GM19043 (cell line): Measurements from ENCODE around the gene NRXN3.

Experiments used
- ATAC-seq: cut with Tn5 transposase; IDR thresholded peaks from one replicate; pipeline ENCODE4 v1.9.1; 2021; ENCODE audit warnings: low read depth; ENCODE audit not compliant: unreplicated experiment

NRXN3 gene

DNA sequence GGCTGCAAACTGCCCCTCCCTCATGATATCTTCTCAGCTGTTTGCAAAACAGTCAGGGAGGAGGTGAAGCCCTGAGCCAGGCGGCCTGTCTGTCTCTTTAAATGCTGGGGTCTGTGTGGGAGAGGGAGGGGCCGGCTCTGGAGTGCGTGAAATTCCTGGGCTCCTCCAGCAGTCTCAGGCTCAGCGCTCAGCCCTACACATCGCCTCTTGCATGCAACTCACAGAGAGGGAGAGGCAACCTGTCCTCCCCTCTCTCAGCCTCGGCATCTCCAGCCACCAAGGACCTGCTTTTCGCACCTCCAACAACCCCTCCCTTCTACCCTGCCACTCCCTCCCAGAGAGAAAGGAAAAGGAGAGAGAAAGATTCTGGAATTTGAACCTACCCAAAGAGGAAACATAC is at the start of gene NRXN3:
NRXN3 (plus strand) TSS at position 171 of the 400 bp plus-strand sequence. CDS start 72,721 bp downstream, outside the sequence.
- ATAC-seq, result no peak

DNA sequence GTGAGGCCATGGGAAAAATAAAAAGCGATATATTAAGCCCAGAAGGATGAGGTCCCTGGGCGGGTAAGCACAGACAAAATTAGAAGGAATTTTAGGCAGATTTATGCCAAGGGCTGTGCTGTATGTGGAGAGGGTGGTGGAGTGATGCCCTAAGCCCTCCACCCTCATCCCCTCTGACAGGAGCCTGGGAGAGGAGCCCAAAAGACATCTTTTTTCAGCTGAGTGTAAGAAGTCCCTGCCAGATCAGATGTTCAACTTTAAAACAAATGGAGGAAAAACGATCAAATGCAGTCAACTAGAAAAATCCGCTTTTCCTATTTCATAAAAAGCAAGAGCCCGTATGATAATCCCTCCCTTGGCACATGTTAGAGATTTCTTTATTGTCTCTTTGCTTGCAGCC is 47.7 kb upstream of the NRXN3 start:
- ATAC-seq, result no peak

DNA sequence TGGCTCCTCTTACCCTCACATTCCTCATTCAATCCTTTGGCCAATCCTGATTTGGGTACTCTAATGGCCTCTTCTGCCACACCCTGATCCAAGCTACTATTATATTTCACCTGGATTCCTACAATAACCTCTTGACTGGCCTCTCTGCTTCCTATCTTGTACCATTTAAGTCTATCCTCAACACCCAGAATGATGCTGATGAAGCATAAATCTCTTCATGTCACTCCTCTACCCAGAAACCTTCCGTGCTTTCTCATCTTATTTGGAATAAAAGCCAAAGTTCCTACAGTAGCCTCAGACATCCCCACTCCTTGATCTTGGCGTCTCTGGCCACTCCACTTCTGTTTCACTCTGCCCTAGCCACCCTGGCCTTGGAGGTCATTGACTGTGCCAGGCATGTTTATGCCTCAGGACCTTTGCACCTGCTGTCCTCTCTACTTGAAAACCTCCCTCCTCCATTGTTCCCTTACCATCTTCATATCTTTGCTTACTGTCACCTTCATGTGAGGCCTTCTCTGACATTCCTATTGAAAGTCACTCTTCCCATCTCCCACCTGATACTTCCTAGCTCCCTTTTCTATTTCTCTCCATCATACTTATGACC is 46.4 kb upstream of the NRXN3 start:
- ATAC-seq, result no peak

DNA sequence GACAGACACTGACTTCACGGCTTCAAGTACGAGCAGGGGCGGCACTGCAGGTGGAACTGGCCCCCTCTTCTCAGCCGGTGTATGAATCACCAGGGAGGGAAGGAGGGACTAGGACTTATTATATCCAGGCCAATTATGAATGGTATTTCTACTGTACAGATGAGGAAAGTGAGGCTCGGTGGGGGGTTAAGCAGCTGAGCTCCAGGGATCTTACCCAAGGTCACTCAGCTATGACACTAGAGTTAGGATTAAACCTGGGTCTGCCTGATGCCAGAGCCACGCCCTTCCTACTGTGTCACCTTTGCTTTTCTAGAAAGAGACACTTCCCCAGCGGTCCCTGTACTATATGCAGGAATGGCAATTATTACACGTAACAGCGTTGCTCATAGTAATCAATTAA is 42.2 kb upstream of the NRXN3 start:
- no peak for ATAC-seq

DNA sequence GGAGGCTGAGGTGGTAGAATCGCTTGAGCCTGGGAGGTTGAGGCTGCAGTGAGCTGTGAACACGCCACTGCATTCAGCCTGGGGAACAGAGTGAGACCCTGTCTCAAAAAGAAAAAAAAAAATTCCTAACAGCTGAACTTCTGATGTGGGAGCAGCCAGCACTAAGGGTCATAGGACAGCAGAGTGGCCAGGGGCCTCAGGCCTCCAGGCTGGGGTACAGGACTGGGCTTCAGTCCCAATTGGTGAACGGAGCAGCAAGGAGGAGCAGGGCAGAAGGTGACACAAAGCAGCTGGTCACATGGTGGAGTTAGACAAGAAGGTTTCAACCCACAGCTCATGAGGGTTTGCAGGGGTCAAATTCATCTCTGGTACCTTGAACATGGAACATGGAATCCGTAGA is 40.8 kb upstream of the NRXN3 start:
- no peak for ATAC-seq

DNA sequence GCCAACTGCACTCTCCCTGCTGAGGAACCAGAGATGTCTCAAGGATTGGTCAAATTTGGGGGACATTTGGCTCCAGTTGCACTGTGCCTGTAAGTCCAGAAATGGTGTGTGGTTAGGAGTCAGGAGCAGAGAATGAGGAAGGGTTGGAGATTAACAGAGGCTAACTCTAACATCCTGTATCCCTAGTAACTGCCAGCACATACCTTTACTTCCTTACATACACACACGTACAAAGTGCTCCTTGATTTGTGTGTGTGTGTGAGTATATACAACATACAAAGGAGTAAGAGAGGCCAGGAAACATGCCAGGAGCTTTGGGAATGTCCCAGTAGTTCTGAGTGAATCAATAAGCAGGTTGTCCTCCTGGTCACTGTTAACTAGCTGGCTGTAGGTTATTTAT is 39.8 kb upstream of the NRXN3 start:
- no peak for ATAC-seq

DNA sequence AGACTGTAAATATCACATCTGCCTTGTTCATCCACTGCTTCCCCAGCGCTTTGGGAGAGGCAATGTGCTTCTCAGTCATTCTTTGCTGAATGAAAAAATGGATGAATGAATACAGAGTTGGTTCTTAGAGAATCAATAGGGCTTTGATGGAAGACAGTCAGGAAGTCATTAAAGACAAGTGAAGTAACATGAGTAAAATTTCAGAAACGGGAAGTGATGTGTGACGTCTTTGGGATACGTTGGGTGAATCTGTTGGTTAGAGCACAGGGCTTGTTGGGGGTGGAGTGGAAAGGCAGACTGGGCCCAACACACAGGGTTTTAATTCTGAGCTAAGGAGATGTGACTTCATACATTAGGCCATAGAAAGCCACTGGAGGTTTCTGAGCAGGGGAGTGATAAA is 39.0 kb upstream of the NRXN3 start:
- no peak for ATAC-seq

DNA sequence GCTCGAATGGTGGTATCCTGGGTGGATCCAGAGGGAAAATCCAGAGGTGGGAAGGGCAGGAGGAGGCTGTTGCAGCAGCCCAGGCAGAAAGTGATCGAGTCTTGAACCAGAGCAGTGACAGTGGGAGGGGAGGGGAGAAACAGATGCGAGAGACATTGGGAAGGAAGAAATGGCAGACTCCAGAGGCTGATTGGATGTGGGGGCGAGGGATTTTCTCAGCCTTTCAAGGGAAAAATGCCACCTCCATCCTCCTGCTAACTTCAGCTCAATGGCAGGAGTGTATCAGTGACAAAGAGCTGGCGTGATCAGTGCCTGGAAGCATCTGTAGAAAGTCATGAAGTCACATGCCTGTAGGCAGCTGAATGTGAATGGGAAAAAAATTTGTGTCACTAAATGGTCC is 38.6 kb upstream of the NRXN3 start:
- ATAC-seq, result no peak

DNA sequence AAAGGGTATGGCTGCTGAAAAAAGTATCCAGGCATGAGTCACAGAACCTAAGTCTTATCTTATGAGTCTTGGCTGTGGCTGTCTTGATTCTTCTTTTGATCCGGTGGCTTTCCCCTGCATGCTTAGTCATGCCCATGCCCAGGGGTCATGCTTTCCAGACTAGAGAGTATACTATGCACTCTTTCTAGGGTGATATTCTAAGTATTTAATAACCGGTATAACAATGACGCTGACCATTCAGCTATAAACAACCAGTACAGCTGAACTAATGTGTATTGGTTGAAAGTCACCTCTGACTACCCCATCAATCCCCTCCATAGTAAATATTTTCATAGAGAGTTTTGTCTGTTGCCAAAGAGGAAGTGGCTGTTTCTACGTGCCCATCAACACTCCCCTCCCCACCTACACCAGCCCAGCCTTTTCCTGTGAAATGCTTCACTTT is 34.7 kb upstream of the NRXN3 start:
- ATAC-seq, result no peak

DNA sequence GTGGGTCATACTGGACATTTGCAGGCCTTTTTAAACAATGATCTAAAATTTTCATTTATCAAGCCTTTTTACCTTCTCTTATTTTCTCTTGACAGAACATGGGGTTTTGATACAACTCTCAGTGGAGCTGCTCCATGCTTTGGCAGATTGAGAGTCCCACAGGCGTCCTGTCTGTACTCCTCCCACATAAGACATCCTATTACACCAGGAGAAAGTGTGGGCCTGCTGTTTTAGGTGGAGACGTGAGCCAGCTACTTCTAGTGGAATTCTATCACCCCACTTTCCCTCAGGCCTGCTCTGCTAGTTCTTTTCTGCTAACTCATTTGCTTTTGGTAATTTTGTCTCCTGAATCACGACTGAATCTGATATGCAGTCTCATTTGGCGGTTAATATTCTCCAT is 33.5 kb upstream of the NRXN3 start:
- ATAC-seq, result no peak

DNA sequence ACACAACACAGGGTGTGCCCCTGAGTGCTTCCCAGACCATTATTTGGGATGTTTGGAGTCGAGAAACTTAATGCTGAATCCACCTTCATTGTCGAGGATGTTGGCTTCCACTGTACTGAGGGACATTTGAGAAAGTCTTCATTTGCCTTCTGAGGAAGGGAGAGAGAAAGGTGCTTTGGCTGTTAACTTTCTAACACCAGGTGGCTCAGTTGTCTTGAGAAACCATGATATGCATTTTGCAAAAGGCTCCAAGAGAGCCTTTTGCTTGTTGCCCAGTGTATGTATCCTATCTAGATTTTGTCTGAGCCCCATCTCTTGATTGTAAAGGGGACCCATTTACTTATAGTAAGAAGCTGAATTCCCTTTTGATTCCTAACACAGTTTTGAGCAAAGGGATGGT is 28.6 kb upstream of the NRXN3 start:
- no peak for ATAC-seq

DNA sequence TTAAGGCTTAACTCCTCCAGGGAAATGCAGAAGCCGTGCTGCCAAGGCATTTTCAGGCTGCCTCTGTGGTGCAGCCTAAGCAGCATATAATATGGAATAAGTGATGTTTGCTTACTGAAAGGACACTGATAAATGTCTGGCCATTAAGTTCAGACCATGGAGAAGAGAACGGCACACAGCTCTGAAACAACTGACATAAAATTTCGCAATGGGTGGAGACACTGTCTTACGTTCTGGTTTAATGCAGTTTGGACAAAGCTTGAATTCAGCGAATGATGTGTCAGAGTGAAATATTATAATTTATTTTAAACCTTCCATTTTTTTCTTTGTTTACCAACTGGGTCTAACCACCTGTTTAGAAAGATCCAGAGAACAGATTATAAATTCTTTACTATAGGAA is 27.2 kb upstream of the NRXN3 start:
- ATAC-seq, result no peak

DNA sequence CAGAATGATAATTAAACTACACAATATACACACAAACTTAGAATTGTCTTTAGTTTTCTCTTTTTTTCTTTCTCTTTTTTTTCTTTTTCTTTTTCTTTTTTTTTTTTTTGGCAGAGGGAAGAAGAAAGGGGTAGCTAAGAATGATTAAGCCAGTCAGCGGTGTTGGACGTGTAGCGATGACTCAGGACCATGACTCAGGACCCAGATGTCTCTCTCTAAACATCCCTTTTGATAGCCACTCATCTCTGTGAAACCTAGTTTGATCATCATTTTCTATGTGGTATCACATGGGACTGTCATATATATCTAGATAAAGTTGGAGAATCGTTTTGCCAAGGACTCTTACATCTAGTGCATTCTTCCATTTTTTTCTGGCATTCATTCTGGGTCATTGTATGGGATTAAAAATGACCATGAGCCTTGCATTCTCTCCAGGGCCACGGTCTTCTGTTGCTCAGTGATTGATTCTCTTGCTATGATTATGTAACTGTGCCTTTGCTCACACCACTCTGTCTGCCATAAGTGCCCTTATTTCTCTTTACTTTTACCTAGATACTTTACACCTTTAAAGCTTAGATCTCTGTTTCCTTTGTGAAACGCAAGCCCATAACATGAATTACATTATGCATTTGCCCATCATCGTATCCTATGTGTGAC is 26.6 kb upstream of the NRXN3 start:
- ATAC-seq, result no peak

DNA sequence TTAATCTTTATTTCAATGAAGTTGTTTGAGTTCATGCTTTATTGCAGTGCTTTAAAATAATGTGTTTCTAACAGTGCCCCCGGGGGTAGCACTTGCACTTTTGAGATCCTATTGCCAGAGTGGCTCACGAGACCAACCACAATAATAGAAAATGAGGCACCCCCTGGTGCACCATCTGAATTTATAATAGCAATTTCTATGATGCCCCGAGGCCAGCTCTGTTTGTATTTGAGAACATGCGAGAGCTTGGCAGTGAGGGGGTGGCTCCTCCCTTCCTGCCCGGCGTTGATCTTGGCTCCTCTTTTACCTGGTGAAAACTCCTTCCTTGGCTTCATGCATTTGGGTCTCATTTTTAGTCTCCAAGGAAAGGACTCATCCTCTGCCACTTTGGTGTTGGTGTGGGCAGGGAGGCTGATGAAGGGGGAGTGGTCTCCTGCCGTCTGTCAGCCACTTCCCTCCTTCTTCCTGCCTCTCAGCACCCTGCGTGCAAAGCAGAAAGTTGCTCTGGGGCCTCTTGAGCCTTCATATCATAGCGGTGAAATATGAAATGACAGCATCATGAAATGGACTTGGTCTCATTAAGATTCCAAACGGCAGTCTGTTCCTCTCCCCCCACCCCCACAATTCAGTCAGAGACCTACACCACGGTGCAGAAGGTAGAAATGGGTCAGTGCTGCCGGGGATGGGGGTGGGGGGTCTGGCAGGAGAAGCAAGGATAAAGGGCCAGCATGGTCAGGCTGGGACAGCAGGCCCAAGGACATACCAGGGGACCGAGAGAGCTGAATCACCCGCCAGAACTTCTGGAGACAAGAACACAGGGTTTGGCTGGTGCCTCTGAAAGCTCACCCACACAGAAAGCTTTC is 17.7 kb upstream of the NRXN3 start:
- ATAC-seq, result no peak

DNA sequence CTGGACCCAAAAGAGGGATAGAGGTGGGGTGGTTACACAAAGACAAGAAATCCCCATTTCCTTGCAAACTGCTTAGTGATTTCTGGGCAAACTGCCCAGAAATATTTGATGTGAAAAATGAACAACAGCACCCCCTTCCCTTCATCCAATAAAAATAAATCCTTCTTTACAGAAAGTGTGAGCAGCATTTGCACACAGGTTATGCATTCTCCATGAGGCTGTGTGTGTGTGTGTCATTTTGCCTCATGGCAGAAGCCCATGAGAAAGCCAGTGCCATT is 17.2 kb upstream of the NRXN3 start:
- no peak for ATAC-seq

DNA sequence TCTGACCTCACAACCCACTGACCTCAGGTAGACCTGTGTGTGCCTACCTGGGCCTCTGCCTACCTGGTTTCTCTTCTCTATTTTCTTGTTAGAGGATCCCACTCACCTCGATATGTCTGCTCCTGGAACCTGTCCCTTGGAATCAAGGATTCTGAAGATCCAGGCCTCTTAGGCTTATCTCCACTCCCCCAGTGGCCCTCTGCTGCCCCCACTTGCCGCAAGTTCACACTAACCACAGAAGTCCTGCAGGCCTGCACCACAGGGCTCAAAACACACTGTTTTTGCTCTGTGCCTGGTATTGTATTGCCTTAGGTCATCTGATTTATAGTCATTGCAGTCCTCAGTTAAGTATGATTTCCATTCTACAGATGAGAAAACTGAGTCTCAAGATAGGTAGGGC is 15.3 kb upstream of the NRXN3 start:
- no peak for ATAC-seq

DNA sequence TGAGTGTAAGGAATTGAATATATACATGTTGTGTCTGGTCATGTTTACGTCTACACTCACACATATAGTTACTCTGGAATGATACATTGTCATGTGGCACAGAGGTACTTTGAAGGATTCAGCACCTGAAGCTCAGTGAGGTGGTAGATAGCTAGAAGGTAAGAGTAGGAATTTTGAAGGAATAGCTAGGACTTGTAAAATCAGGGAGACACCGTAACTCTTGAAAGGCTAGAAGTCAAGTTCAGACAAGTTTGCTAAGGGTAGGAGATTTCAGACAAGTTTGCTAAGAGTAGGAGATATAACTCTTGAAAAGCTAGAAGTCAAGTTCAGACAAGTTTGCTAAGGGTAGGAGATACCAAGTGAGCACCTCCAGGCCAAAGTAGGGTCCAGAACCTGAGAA is 14.0 kb upstream of the NRXN3 start:
- ATAC-seq, result no peak

DNA sequence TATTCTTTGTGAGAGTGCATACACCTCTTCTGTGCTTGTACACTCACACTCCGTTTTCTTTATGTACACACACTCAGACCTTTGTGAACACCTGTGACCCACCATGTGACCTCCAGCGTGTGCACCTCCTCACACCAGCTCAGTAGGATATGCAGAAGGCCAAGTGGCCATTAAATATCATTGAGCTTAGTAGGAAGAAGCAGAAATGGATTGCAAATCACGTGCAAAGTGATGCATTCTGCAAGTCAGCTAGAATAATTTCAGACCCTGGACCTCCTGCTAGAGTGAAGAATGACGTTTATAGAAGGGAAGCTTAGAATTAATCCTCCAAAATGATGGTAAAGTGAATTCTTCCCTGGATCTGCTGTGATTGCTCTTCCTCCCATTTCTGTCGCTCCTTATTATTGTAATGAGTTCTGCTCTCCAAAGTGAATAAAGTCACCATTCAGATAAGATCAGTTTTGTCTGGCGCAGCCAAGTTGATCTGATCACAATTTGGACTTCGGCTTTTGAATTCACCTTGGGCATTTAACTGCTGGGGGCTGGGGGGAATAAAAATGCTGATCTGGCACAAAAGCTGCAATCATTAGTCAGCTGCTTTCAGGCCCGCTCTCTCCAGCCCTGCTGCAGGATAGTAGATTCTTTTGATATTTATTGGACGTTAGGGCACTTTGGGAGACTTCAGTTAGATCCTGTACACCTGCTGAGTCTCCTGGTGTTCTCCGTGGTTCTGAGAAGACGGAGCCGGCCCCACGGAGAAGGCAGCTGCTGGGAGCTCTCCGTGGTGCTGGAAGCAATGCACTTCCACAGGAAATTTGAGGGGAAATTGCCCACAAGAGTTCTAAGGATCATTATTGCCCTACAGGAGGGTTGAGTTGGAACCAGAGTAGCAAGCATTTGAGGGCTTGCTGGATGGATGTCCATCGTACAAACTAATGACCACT is 12.4 kb upstream of the NRXN3 start:
- no peak for ATAC-seq

DNA sequence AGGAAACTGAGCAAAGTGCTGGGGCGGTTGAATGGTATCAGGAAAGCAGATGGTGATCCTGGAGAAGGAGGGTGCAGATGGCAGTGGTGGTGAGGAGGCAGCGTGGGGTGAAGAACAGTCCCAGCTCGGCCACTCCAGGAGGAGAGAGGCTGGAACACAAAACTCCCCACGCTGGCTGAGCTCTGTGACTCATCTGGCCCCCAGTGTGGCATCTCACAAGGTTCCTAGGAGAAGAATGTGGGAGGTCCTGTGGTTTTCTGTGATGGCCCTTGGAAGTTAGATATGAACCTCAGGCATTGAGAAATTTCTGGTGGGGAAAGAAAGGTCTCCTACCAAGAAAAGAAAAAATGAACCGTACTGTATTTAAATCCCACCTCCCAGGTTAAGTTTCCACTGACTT is 8.0 kb upstream of the NRXN3 start:
- no peak for ATAC-seq

DNA sequence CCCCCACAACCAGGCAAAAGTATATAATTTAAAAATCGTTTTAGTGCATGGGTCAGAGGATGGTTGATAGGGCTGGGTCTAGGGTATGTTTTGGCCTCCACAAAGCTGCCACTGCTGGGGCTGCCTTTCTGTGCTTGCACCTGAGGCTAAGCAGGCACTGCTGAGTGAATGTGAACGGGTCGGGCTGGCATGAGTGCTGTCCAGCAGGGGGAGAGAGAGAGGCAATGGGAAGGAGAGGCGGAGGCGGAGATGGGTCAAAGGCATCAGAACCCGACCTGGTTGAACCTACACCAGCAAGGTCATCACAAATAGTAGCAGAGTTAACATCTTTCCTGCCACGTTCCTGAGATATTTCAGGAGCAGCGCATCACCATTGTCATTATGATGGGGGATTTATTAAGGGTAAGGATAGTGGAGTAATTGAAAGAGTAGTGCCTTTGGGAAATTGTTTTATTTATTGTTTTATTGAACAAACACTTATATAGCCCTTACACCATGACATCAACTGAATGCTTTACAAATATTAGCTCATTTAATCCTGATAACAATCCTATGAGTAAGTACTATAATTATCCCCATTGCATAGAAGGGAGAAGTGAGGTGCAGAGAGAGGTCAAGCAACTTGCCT is 5.8 kb upstream of the NRXN3 start:
- no peak for ATAC-seq
